Neural crest cell (in vitro differentiated cells): ENCODE data around the gene FOXP3. TPM values are rescaled to one million over a fixed set of nuclear protein-coding genes. Genes with fewer than 3 reads are reported as not detected.

Experiments used
- DNase-seq: peaks from one replicate; pipeline ENCODE4 v3.0.0; 2021; ENCODE audit warnings: low read depth, mixed read lengths, low spot score
- H3K27ac Mint-ChIP-seq: one replicate; pipeline ENCODE4 v1.8.0; 2021; ENCODE audit warnings: mild to moderate bottlenecking, mixed read lengths; ENCODE audit not compliant: unreplicated experiment
- H3K27me3 Mint-ChIP-seq: 2 replicates; pipeline ENCODE4 v1.8.0; 2021; ENCODE audit warnings: low read depth, mild to moderate bottlenecking, mixed read lengths
- H3K36me3 Mint-ChIP-seq: 2 replicates; pipeline ENCODE4 v1.8.0; 2021; ENCODE audit warnings: low read depth, mild to moderate bottlenecking, mixed read lengths
- H3K4me1 Mint-ChIP-seq: 2 replicates; pipeline ENCODE4 v1.8.0; 2021; ENCODE audit warnings: mixed read lengths
- H3K4me3 Mint-ChIP-seq: one replicate; pipeline ENCODE4 v1.8.0; 2021; ENCODE audit warnings: mild to moderate bottlenecking, mixed read lengths
- H3K9me3 Mint-ChIP-seq: 2 replicates; pipeline ENCODE4 v1.8.0; 2021; ENCODE audit warnings: mixed read lengths
- CTCF ChIP-seq: fragments of 200-600 bp; sonication (generic); conservative IDR thresholded peaks from 2 replicates; pipeline ENCODE4 v1.5.0; 2021; ENCODE audit warnings: antibody characterized with exemption, mild to moderate bottlenecking
- total RNA-seq: library from RNA; stranded (reverse); gene quantifications from 2 replicates; pipeline ENCODE4 v1.2.1, GENCODE V29; 2021

Gene FOXP3
- total RNA-seq, 1 donor from 2014 or later: 0.26 TPM

GRCh38 chrX:49272421-49272820 lies 7.9 kb upstream of the FOXP3 start:
- no peak for TF ChIP-seq CTCF
- no peak for DNase-seq
- peaks cover 10% of the 10 kb centered on the region for H3K9me3 Mint-ChIP-seq
- peaks cover 41% of the 10 kb centered on the region for H3K4me1 Mint-ChIP-seq
- peak overlapping the region; percentile 82 for H3K4me3 Mint-ChIP-seq
- no peak overlapping the region for H3K27ac Mint-ChIP-seq
- no peaks in the 10 kb centered on the region for H3K27me3 Mint-ChIP-seq
- H3K36me3 Mint-ChIP-seq: peaks cover 5% of the 10 kb centered on the region

DNA sequence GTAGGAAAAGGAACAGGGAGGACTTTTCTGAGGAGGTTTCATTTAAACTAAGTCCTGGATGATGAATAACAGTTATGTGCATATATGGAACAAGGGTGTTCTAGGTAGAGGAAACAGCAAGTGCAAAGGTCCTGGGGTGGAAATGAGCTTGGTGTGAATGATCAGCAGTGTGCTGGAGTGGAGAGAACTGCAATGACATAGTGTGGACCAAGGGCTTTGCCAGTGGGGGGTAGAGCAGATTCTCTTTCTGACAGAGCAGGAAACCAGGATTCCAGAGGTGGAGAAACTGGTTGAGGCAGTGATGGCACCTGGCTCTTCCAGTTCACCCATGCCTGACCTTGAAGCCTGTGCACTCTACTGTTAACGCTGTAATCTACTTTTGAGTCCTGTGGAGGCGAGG lies 6.8 kb upstream of the FOXP3 start:
- no peaks in the 10 kb centered on the region for H3K27me3 Mint-ChIP-seq
- H3K36me3 Mint-ChIP-seq: peaks cover 5% of the 10 kb centered on the region
- DNase-seq: no peak
- peak overlapping the region; percentile 27 for H3K27ac Mint-ChIP-seq
- peaks cover 42% of the 10 kb centered on the region for H3K4me1 Mint-ChIP-seq
- TF ChIP-seq CTCF: no peak
- H3K4me3 Mint-ChIP-seq: peak overlapping the region; percentile 82
- H3K9me3 Mint-ChIP-seq: peaks cover 12% of the 10 kb centered on the region

DNA sequence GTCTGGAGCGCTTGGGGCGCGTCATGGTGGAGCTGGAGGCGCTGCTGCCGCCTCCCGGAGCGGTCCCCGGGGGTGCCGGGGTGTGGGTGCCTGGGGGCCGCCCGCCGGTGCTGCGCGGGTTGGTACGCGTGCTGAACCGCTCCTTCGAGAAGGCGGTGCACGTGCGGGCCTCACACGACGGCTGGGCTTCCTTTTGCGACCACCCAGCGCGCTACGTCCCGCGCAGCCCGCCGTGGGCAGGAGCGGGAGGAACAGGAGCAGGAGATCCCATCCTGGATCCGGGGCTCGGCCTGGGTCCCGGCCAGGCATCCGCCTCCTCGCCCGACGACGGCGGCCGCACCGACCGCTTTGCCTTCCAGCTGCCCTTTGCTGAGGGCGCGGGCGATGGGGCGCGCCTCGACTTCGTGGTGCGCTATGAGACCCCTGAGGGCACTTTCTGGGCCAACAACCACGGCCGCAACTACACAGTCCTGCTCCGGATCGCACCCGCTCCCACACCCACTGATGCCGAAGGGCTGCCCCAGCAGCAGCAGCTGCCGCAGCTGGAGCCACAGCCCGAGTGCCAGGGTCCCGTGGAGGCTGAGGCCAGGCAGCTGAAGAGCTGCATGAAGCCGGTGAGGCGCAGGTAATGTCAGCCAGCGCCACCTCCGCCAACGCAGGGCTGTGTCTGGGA lies 5.9 kb upstream of the FOXP3 start:
- DNase-seq: no peak
- H3K27ac Mint-ChIP-seq: no peak overlapping the region
- TF ChIP-seq CTCF: no peak
- peaks cover 12% of the 10 kb centered on the region for H3K9me3 Mint-ChIP-seq
- peaks cover 5% of the 10 kb centered on the region for H3K36me3 Mint-ChIP-seq
- no peaks in the 10 kb centered on the region for H3K27me3 Mint-ChIP-seq
- no peak overlapping the region for H3K4me3 Mint-ChIP-seq
- peaks cover 42% of the 10 kb centered on the region for H3K4me1 Mint-ChIP-seq

GRCh38 chrX:49269767-49270248 lies 5.3 kb upstream of the FOXP3 start, which contains the start of gene PPP1R3F:
PPP1R3F (plus strand) TSS chrX:49269793; CDS start chrX:49269870, 77 bp downstream.
- H3K4me1 Mint-ChIP-seq: peaks cover 42% of the 10 kb centered on the region
- peak; percentile 14 for DNase-seq
- H3K36me3 Mint-ChIP-seq: peaks cover 5% of the 10 kb centered on the region
- peaks cover 12% of the 10 kb centered on the region for H3K9me3 Mint-ChIP-seq
- peak within 1 kb of the TSS; percentile 99 for H3K27ac Mint-ChIP-seq
- no peaks in the 10 kb centered on the region for H3K27me3 Mint-ChIP-seq
- peak within 1 kb of the TSS; percentile 96 for H3K4me3 Mint-ChIP-seq
- TF ChIP-seq CTCF: no peak

DNA sequence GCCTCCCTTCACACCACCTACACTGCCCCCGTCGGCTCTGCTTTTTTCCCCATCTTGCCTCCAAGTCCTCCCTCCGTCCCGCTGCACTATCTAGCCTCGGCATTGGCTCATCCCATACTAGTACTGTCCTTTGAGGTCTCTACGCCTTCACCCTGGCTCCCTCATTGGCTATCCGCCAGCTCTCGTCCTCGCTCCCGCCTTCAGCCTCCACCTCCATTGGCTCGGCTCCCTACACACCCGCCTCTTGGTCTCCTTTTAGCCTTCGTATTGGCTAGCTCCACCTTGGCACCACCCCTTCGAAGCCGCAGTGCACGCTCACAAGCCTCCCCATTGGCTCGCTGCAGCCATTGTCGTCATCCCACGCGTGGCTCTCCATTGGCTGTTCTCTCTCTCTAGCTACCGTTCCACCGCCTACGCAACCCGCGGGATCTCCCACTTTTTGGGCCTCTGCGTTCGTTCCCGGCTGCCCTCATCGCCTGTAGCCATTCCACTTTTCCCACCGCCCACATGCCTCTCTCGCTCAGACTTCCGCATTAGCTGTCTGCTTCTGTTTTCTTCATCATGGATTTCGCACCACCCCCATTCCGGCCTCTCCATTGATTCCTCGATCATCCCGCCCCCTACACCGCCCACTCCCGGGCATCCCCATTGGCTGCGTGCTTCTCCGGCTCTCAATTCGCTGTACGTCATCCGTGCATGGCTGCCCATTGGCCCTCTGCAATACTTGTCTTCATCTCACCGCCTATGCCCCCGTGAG lies 4.7 kb upstream of the FOXP3 start:
- no peaks in the 10 kb centered on the region for H3K27me3 Mint-ChIP-seq

More for the DNA sequence above, 4.7 kb upstream of the FOXP3 start:
- Mint-ChIP-seq H3K4me1 (peaks cover 42% of the 10 kb centered on the region), H3K4me3 (peak overlapping the region; percentile 96), H3K9me3 (peaks cover 12% of the 10 kb centered on the region), H3K36me3 (peaks cover 5% of the 10 kb centered on the region), H3K27ac (peak overlapping the region; percentile 99)
- no peak for TF ChIP-seq CTCF
- DNase-seq: peak; percentile 73
